RPMI7951 (cell line): Measurements from ENCODE around the gene ATF5. TPM values are rescaled to one million over a fixed set of nuclear protein-coding genes. Genes with fewer than 3 reads are reported as not detected.

ENCODE experiments used
- DNase-seq: peaks from one replicate; pipeline ENCODE4 v3.0.0-alpha.2; 2012; ENCODE audit warnings: low read depth
- total RNA-seq: library from RNA; depleted of rRNA; stranded (reverse); fragments of >200 nt; shearing (Covaris generic); gene quantifications from 2 replicates; pipeline ENCODE4 v1.2.3, GENCODE V29; 2014; rRNA removed

The ATF5 gene
- total RNA-seq, 1 experiment from 2014 or later, result 9.5 TPM

- no peak for DNase-seq
Measured at GRCh38 chr19:49976496-49976895, 47.5 kb downstream of the ATF5 start.

GRCh38 chr19:49977076-49977475, 48.1 kb downstream of the ATF5 start:
- DNase-seq, result no peak

GRCh38 chr19:49977881-49978280, 48.9 kb downstream of the ATF5 start:
- DNase-seq, result no peak

- DNase-seq, result no peak
Measured at GRCh38 chr19:49978324-49978723, 49.3 kb downstream of the ATF5 start.

- DNase-seq, result no peak
Measured at GRCh38 chr19:49981603-49982593, 52.9 kb downstream of the ATF5 start.

Other genes with a start within 250 kb of the ATF5 start
- 0.72 and 0.78 TPM in 2 replicates for gene ADM5, start 239.6 kb upstream of the ATF5 start, total RNA-seq
- 18.3 and 21.8 TPM in 2 replicates for gene CPT1C, start 238.1 kb upstream of the ATF5 start, total RNA-seq
- not detected in 2 replicates for gene TSKS, start 165.9 kb upstream of the ATF5 start, total RNA-seq
- 51.8 and 65.5 TPM in 2 replicates for gene AP2A1, start 162.2 kb upstream of the ATF5 start, total RNA-seq
- gene FUZ, start 115.9 kb upstream of the ATF5 start, total RNA-seq, result 33.7 and 34.5 TPM in 2 replicates
- gene MED25, start 110.9 kb upstream of the ATF5 start, total RNA-seq, result 22.9 and 29.3 TPM in 2 replicates
- gene PTOV1, start 78.0 kb upstream of the ATF5 start, total RNA-seq, result 89.9 and 100 TPM in 2 replicates
- 22.7 and 29.7 TPM in 2 replicates for gene PNKP, start 61.6 kb upstream of the ATF5 start, total RNA-seq
- gene AKT1S1, start 51.9 kb upstream of the ATF5 start, total RNA-seq, result 10.8 and 15.3 TPM in 2 replicates
- 10.3 and 12.3 TPM in 2 replicates for gene TBC1D17, start 51.5 kb upstream of the ATF5 start, total RNA-seq
- 0.39 and 1.3 TPM in 2 replicates for gene IL4I1, start 32.3 kb upstream of the ATF5 start, total RNA-seq
- gene NUP62, start 299 bp downstream of the ATF5 start, total RNA-seq, result 51.0 and 69.7 TPM in 2 replicates
- not detected in 2 replicates for gene SIGLEC11, start 32.0 kb downstream of the ATF5 start, total RNA-seq
- 26.2 and 41.7 TPM in 2 replicates for gene VRK3, start 96.2 kb downstream of the ATF5 start, total RNA-seq
- gene ZNF473, start 96.8 kb downstream of the ATF5 start, total RNA-seq, result 14.2 and 19.1 TPM in 2 replicates
- gene IZUMO2, start 234.1 kb downstream of the ATF5 start, total RNA-seq, result not detected in 2 replicates